IPS-18c (cell line): ENCODE results near the gene ACVR1B.

ENCODE experiments used
- H3K4me3 ChIP-seq: 2 replicates; pipeline ENCODE4 v1.7.0; 2013; ENCODE audit warnings: low read depth, mild to moderate bottlenecking, low read length, moderate library complexity; ENCODE audit not compliant: insufficient read depth
- H3K9me3 ChIP-seq: one replicate; pipeline ENCODE4 v1.6.1; 2013; ENCODE audit warnings: mild to moderate bottlenecking, low read length, moderate library complexity; ENCODE audit not compliant: control insufficient read depth, insufficient read depth

Gene ACVR1B

GRCh38 chr12:52005903-52006703 is 54.6 kb downstream of the ACVR1B start:
- H3K9me3 ChIP-seq, result no peaks in the 10 kb centered on the region
- peak overlapping the region; percentile 71; the same call in 1 of the 2 replicates for H3K4me3 ChIP-seq

- Histone ChIP-seq H3K4me3 (peak within 1 kb of the TSS; percentile 71), H3K9me3 (no peaks in the 10 kb centered on the region)
Observed at GRCh38 chr12:52006726-52007157, 55.2 kb downstream of the ACVR1B start, which contains the start of gene TAMALIN. Gene TAMALIN (plus strand): TSS chr12:52006946. CDS start chr12:52007020, 74 bp downstream.

GRCh38 chr12:52007158-52007921 is 55.8 kb downstream of the ACVR1B start:
- Histone ChIP-seq H3K4me3 (peak overlapping the region; percentile 71), H3K9me3 (no peaks in the 10 kb centered on the region)

GRCh38 chr12:52007982-52008510 is 56.5 kb downstream of the ACVR1B start:
- no peak overlapping the region; the same call in 1 of the 2 replicates for H3K4me3 ChIP-seq

GRCh38 chr12:52009081-52009751 is 57.7 kb downstream of the ACVR1B start:
- Histone ChIP-seq H3K4me3 (no peak overlapping the region), H3K9me3 (no peaks in the 10 kb centered on the region)

More at GRCh38 chr12:52007982-52008510, 56.5 kb downstream of the ACVR1B start:
- no peaks in the 10 kb centered on the region for H3K9me3 ChIP-seq

- H3K9me3 ChIP-seq, result no peaks in the 10 kb centered on the region
- no peak overlapping the region for H3K4me3 ChIP-seq
Observed at GRCh38 chr12:52010152-52010622, 58.7 kb downstream of the ACVR1B start.

GRCh38 chr12:52010692-52011601 is 59.4 kb downstream of the ACVR1B start:
- H3K9me3 ChIP-seq, result no peaks in the 10 kb centered on the region
- H3K4me3 ChIP-seq, result no peak overlapping the region

- no peaks in the 10 kb centered on the region for H3K9me3 ChIP-seq
- no peak overlapping the region for H3K4me3 ChIP-seq
Observed at GRCh38 chr12:52011602-52012214, 60.2 kb downstream of the ACVR1B start.

- no peak overlapping the region for H3K4me3 ChIP-seq
Observed at GRCh38 chr12:52013626-52014310, 62.3 kb downstream of the ACVR1B start.

GRCh38 chr12:52014567-52015530 is 63.4 kb downstream of the ACVR1B start:
- H3K4me3 ChIP-seq, result peak overlapping the region; percentile 34; the same call in 1 of the 2 replicates

More at GRCh38 chr12:52013626-52014310, 62.3 kb downstream of the ACVR1B start:
- no peaks in the 10 kb centered on the region for H3K9me3 ChIP-seq

GRCh38 chr12:52015532-52016041 is 64.1 kb downstream of the ACVR1B start:
- no peak overlapping the region for H3K4me3 ChIP-seq
- H3K9me3 ChIP-seq, result no peaks in the 10 kb centered on the region

More at GRCh38 chr12:52014567-52015530, 63.4 kb downstream of the ACVR1B start:
- no peaks in the 10 kb centered on the region for H3K9me3 ChIP-seq

- no peak overlapping the region for H3K4me3 ChIP-seq
- H3K9me3 ChIP-seq, result no peaks in the 10 kb centered on the region
Observed at GRCh38 chr12:52018433-52019112, 67.1 kb downstream of the ACVR1B start.

- H3K9me3 ChIP-seq, result no peaks in the 10 kb centered on the region
Observed at GRCh38 chr12:52019113-52019770, 67.7 kb downstream of the ACVR1B start.

More at GRCh38 chr12:52019113-52019770, 67.7 kb downstream of the ACVR1B start:
- no peak overlapping the region for H3K4me3 ChIP-seq
